HEK293 (cell line): ENCODE results near the gene RASA1.

Experiments used
- ZNF274 ChIP-seq, 2 experiments: fragments of 200-500 bp in 1 of 2; fragments of 450-650 bp in 1 of 2; sonication (Bioruptor generic) in 1 of 2; formaldehyde crosslinking in 1 of 2; IDR thresholded peaks; 2 replicates each; pipeline versions ENCODE4 v1.5.1 to v1.6.1; 2014 to 2016; ENCODE audit warnings: borderline replicate concordance in 1 of 2, inconsistent platforms in 1 of 2, low read length in 1 of 2, missing biosample characterization in 1 of 2, missing genetic modification characterization in 1 of 2
- ZNF416 ChIP-seq: fragments of 450-650 bp; formaldehyde crosslinking; IDR thresholded peaks from 2 replicates; pipeline ENCODE4 v1.5.1; 2016; ENCODE audit warnings: missing biosample characterization, missing genetic modification characterization
- ZNF747 ChIP-seq: fragments of 450-650 bp; formaldehyde crosslinking; IDR thresholded peaks from 2 replicates; pipeline ENCODE4 v1.5.1; 2016; ENCODE audit warnings: missing biosample characterization, missing genetic modification characterization
- TF ChIP-seq, protein P1 (sequence below): fragments of 450-650 bp; formaldehyde crosslinking; IDR thresholded peaks from 2 replicates; pipeline ENCODE4 v1.5.1; 2016; ENCODE audit warnings: missing biosample characterization, missing genetic modification characterization
- TF ChIP-seq, protein P2 (sequence below): fragments of 450-650 bp; IDR thresholded peaks from 2 replicates; pipeline ENCODE4 v1.5.1; 2018; ENCODE audit warnings: missing biosample characterization, missing genetic modification characterization

- no peak for TF ChIP-seq ZNF416
- TF ChIP-seq ZNF747 (tag by site-specific recombination): no peak
- TF ChIP-seq, protein P1, sequence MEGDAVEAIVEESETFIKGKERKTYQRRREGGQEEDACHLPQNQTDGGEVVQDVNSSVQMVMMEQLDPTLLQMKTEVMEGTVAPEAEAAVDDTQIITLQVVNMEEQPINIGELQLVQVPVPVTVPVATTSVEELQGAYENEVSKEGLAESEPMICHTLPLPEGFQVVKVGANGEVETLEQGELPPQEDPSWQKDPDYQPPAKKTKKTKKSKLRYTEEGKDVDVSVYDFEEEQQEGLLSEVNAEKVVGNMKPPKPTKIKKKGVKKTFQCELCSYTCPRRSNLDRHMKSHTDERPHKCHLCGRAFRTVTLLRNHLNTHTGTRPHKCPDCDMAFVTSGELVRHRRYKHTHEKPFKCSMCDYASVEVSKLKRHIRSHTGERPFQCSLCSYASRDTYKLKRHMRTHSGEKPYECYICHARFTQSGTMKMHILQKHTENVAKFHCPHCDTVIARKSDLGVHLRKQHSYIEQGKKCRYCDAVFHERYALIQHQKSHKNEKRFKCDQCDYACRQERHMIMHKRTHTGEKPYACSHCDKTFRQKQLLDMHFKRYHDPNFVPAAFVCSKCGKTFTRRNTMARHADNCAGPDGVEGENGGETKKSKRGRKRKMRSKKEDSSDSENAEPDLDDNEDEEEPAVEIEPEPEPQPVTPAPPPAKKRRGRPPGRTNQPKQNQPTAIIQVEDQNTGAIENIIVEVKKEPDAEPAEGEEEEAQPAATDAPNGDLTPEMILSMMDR (tag by site-specific recombination): no peak
- TF ChIP-seq ZNF274 (IDR thresholded peaks at IDR 0.05; ENCODE audit: low read length): no peak
- no peak for TF ChIP-seq ZNF274 (tag by site-specific recombination; IDR thresholded peaks at IDR 0.05; ENCODE audit: borderline replicate concordance)
- TF ChIP-seq, protein P2, sequence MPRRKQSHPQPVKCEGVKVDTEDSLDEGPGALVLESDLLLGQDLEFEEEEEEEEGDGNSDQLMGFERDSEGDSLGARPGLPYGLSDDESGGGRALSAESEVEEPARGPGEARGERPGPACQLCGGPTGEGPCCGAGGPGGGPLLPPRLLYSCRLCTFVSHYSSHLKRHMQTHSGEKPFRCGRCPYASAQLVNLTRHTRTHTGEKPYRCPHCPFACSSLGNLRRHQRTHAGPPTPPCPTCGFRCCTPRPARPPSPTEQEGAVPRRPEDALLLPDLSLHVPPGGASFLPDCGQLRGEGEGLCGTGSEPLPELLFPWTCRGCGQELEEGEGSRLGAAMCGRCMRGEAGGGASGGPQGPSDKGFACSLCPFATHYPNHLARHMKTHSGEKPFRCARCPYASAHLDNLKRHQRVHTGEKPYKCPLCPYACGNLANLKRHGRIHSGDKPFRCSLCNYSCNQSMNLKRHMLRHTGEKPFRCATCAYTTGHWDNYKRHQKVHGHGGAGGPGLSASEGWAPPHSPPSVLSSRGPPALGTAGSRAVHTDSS (tag by site-specific recombination): no peak
Observed at GRCh38 chr5:87354496-87354895, 86.8 kb downstream of the RASA1 start.
